PC-9 (cell line): ENCODE results near the gene VPS8.

Experiments used
- CTCF ChIP-seq: fragments of 200-600 bp; sonication (generic); conservative IDR thresholded peaks from 2 replicates; pipeline ENCODE4 v1.6.1; 2017; ENCODE audit warnings: mixed run types, antibody characterized with exemption, mild to moderate bottlenecking, moderate library complexity
- EZH2 ChIP-seq: fragments of 200-600 bp; sonication (generic); IDR thresholded peaks from 2 replicates; pipeline ENCODE4 v1.8.0; 2017; ENCODE audit warnings: antibody characterized with exemption, low read depth

GRCh38 chr3:184765047-184765729 is 46.8 kb upstream of the VPS8 start:
- TF ChIP-seq CTCF: no peak
- TF ChIP-seq EZH2: no peak
